HEK293 (cell line): Measurements from ENCODE around the gene YWHAG.

Experiments
- CTCF ChIP-seq: fragments of 450-650 bp; formaldehyde crosslinking; IDR thresholded peaks from 2 replicates; pipeline ENCODE4 v1.5.1; 2016; ENCODE audit warnings: missing biosample characterization, missing genetic modification characterization
- HOXD13 ChIP-seq: sonication (generic); formaldehyde crosslinking; IDR thresholded peaks from 2 replicates; pipeline ENCODE4 v1.8.0; 2022; ENCODE audit warnings: missing genetic modification reagents, borderline replicate concordance
- RBAK ChIP-seq: fragments of 450-650 bp; formaldehyde crosslinking; IDR thresholded peaks from 2 replicates; pipeline ENCODE4 v1.5.1; 2016; ENCODE audit warnings: missing biosample characterization, missing genetic modification characterization
- ZBTB8A ChIP-seq: fragments of 450-650 bp; formaldehyde crosslinking; IDR thresholded peaks from 2 replicates; pipeline ENCODE4 v1.5.1; 2016; ENCODE audit warnings: missing biosample characterization, missing genetic modification characterization
- ZNF112 ChIP-seq: fragments of 450-650 bp; formaldehyde crosslinking; IDR thresholded peaks from 2 replicates; pipeline ENCODE4 v1.5.0; 2017; ENCODE audit warnings: missing biosample characterization, missing genetic modification characterization
- ZNF184 ChIP-seq: fragments of 450-650 bp; IDR thresholded peaks from 2 replicates; pipeline ENCODE4 v1.5.1; 2018; ENCODE audit warnings: missing biosample characterization, mild to moderate bottlenecking, missing genetic modification characterization
- ZNF266 ChIP-seq: fragments of 450-650 bp; formaldehyde crosslinking; IDR thresholded peaks from 2 replicates; pipeline ENCODE4 v1.5.1; 2016; ENCODE audit warnings: missing biosample characterization, missing genetic modification characterization, low read depth
- ZNF274 ChIP-seq, 2 experiments: fragments of 200-500 bp in 1 of 2; fragments of 450-650 bp in 1 of 2; sonication (Bioruptor generic) in 1 of 2; formaldehyde crosslinking in 1 of 2; IDR thresholded peaks; 2 replicates each; pipeline versions ENCODE4 v1.5.1 to v1.6.1; 2014 to 2016; ENCODE audit warnings: borderline replicate concordance in 1 of 2, inconsistent platforms in 1 of 2, low read length in 1 of 2, missing biosample characterization in 1 of 2, missing genetic modification characterization in 1 of 2
- ZNF530 ChIP-seq: fragments of 450-650 bp; formaldehyde crosslinking; IDR thresholded peaks from 2 replicates; pipeline ENCODE4 v1.5.1; 2016; ENCODE audit warnings: low read depth, missing biosample characterization, missing genetic modification characterization
- ZNF785 ChIP-seq: fragments of 450-650 bp; formaldehyde crosslinking; IDR thresholded peaks from 2 replicates; pipeline ENCODE4 v1.5.1; 2016; ENCODE audit warnings: missing biosample characterization, missing genetic modification characterization
- ZSCAN30 ChIP-seq: fragments of 450-650 bp; IDR thresholded peaks from 2 replicates; pipeline ENCODE4 v1.5.1; 2018; ENCODE audit warnings: missing biosample characterization, mild to moderate bottlenecking, missing genetic modification characterization, moderate library complexity
- TF ChIP-seq, protein P1 (sequence below): fragments of 450-650 bp; formaldehyde crosslinking; IDR thresholded peaks from 2 replicates; pipeline ENCODE4 v1.5.1; 2016; ENCODE audit warnings: missing biosample characterization, missing genetic modification characterization

GRCh38 chr7:76338298-76339084 lies 20.3 kb downstream of the YWHAG start:
- TF ChIP-seq ZSCAN30 (tag by site-specific recombination) (no peak), CTCF (tag by site-specific recombination) (no peak), RBAK (tag by site-specific recombination) (no peak), ZNF266 (tag by site-specific recombination) (no peak), ZNF274 (IDR thresholded peaks at IDR 0.05; ENCODE audit: low read length) (no peak), ZNF274 (tag by site-specific recombination; IDR thresholded peaks at IDR 0.05; ENCODE audit: borderline replicate concordance) (no peak), ZNF112 (tag by site-specific recombination) (no peak), ZNF785 (no peak), ZBTB8A (tag by site-specific recombination) (no peak), HOXD13 (CRISPR knock-in tag) (no peak), ZNF530 (tag by site-specific recombination) (no peak), ZNF184 (tag by site-specific recombination) (no peak)
- TF ChIP-seq, protein P1, sequence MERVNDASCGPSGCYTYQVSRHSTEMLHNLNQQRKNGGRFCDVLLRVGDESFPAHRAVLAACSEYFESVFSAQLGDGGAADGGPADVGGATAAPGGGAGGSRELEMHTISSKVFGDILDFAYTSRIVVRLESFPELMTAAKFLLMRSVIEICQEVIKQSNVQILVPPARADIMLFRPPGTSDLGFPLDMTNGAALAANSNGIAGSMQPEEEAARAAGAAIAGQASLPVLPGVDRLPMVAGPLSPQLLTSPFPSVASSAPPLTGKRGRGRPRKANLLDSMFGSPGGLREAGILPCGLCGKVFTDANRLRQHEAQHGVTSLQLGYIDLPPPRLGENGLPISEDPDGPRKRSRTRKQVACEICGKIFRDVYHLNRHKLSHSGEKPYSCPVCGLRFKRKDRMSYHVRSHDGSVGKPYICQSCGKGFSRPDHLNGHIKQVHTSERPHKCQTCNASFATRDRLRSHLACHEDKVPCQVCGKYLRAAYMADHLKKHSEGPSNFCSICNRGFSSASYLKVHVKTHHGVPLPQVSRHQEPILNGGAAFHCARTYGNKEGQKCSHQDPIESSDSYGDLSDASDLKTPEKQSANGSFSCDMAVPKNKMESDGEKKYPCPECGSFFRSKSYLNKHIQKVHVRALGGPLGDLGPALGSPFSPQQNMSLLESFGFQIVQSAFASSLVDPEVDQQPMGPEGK = no peak
